Measurements from ENCODE around the gene TMEM30A.
A peak's percentile ranks its signal among the peaks of the same experiment; 100 is the strongest.

The TMEM30A gene

DNA sequence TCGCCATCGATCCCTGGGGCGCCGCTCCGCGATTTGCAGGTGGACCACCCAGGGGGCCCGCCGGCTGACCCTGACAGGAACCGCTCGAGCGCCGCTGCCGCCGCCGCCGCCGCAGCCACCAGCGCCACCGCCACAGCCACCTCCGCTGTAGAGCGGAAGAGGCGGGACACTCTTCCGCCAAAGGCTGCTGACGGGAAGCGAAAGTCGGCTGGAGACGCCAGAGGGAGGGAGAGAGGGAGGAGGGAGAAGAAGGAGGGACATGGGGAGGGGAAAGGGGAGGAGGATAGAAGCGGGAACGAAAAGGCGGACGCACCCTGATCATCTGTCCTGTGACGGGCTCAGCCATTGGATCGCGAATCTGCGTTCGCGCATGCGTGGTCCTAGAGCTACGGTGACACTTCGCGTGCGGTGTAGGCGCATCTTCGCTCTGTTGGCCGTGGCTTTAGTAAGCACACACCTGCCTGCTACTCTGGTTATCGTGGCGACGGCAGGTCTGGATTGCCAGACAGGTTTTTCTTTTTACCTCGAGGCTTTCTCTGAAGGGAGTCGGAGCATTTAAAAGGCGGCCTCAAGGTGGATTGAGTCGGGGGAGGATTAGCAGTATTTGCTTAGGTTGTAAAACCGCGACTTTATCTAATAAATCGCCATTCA is at the start of gene TMEM30A:
TSS of gene TMEM30A (minus strand) at position 161 of the 651 bp plus-strand sequence. CDS start at position 7, 154 bp downstream.
- TF ChIP-seq, protein P1, sequence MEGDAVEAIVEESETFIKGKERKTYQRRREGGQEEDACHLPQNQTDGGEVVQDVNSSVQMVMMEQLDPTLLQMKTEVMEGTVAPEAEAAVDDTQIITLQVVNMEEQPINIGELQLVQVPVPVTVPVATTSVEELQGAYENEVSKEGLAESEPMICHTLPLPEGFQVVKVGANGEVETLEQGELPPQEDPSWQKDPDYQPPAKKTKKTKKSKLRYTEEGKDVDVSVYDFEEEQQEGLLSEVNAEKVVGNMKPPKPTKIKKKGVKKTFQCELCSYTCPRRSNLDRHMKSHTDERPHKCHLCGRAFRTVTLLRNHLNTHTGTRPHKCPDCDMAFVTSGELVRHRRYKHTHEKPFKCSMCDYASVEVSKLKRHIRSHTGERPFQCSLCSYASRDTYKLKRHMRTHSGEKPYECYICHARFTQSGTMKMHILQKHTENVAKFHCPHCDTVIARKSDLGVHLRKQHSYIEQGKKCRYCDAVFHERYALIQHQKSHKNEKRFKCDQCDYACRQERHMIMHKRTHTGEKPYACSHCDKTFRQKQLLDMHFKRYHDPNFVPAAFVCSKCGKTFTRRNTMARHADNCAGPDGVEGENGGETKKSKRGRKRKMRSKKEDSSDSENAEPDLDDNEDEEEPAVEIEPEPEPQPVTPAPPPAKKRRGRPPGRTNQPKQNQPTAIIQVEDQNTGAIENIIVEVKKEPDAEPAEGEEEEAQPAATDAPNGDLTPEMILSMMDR (IDR thresholded peaks at IDR 0.05; ENCODE audit: unreplicated experiment in 3 of 3) = no peak
- no peak within 1 kb of the TSS for H3K27ac Mint-ChIP-seq
- no peak within 1 kb of the TSS for H3K4me3 Mint-ChIP-seq
- no peaks in the 10 kb centered on the region for H3K9me3 Mint-ChIP-seq
- H3K27me3 Mint-ChIP-seq (ENCODE audit: low read depth) = no peaks in the 10 kb centered on the region
- no peaks in the 10 kb centered on the region for H3K36me3 Mint-ChIP-seq (ENCODE audit: low read depth)
- peaks cover 33% of the 10 kb centered on the region for H3K4me1 Mint-ChIP-seq

DNA sequence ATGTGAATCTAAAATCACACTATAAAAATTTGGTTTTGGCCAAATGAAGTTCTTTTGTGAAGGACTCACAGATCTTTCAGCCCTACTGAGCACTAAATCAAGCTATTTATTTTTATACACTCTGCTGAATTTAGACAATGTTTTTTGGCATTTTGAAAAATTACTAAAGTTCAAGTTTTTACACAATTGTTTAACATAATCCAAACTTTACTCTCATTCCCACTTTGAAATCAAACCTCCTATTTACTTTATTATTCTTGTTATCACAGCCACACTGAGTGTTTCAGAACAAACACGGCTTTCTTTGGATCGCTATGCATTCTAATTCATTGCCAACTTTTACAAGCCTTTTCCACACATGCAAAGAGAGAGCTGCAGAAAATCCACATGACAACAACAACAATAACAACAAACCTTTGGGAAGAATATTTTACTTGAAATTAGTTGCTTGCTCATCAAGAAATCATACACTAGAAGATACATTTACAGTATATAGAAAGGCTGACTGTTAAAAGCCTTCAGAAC is 49.1 kb upstream of the TMEM30A start:
- Mint-ChIP-seq H3K4me1 (peaks cover 23% of the 10 kb centered on the region), H3K4me3 (no peak overlapping the region), H3K9me3 (no peaks in the 10 kb centered on the region), H3K36me3 (ENCODE audit: low read depth) (no peaks in the 10 kb centered on the region), H3K27me3 (ENCODE audit: low read depth) (no peaks in the 10 kb centered on the region), H3K27ac (peak overlapping the region in 2 of 3 experiments; percentile 8 to 56)
- TF ChIP-seq, protein P1 (IDR thresholded peaks at IDR 0.05; ENCODE audit: unreplicated experiment in 3 of 3) = no peak

DNA sequence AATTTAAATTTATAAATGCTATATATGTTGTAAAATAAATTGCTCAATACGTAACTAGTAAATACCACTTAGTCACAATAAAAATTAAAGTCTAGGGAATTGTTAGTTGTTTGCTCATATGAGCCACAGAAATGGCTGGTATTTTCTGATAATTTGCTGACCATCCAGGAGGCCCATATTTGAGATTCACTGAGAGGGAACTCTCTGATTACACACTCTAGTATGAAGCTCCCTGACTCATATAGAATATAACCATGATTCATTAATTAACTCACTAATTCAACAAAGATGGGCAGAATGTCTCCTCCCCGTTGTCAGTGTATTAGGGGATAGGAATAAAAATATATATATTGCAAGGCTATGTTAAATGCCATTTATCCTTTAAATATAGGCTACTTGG is 46.6 kb upstream of the TMEM30A start:
- Mint-ChIP-seq H3K4me3 (no peak overlapping the region), H3K4me1 (peaks cover 12% of the 10 kb centered on the region), H3K9me3 (no peaks in the 10 kb centered on the region), H3K27me3 (ENCODE audit: low read depth) (no peaks in the 10 kb centered on the region), H3K36me3 (ENCODE audit: low read depth) (no peaks in the 10 kb centered on the region), H3K27ac (no peak overlapping the region)
- TF ChIP-seq, protein P1 (IDR thresholded peaks at IDR 0.05; ENCODE audit: unreplicated experiment in 3 of 3) = no peak

DNA sequence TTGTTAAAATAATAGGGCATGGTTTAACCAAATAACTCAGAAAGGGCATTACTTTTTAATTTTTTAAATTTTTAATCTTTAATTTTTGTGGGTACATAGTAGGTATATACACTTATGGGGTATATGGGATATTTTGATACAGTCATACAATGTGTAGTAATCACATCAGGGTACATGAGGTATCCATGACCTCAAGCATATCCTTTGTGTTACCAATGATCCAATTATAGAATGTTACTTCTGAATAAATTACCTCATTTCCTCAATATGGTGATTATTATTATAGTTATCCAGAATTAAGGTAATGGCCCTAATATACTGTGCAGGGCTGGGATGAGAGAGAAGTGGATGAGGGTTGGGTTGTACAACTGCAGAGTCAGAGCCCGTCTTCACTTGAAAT is 45.1 kb upstream of the TMEM30A start:
- Mint-ChIP-seq H3K27ac (no peak overlapping the region), H3K36me3 (ENCODE audit: low read depth) (no peaks in the 10 kb centered on the region), H3K4me1 (peaks cover 9% of the 10 kb centered on the region), H3K9me3 (no peaks in the 10 kb centered on the region), H3K27me3 (ENCODE audit: low read depth) (no peaks in the 10 kb centered on the region), H3K4me3 (no peak overlapping the region)
- TF ChIP-seq, protein P1 (IDR thresholded peaks at IDR 0.05; ENCODE audit: unreplicated experiment in 3 of 3) = no peak

DNA sequence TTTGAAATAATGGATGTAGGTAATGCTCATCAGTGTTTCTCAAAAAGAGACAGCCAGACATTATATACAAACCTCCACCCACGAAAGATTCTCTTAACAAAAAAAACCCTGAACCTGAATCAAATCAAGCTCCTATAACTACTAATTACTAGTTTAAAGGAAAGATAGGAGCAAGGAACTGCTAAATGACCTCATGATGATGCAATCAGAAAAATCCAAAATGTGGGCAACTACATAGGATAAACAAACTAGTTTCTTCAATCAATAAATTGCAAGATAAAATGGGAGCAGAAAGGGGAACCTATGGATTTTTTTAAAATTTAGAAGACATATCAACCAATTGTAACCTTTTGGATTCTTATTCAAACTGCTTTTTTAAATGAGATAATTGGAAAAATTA is 43.2 kb upstream of the TMEM30A start:
- TF ChIP-seq, protein P1 (IDR thresholded peaks at IDR 0.05; ENCODE audit: unreplicated experiment in 3 of 3) = no peak
- no peak overlapping the region for H3K4me3 Mint-ChIP-seq

More for the DNA sequence above, 43.2 kb upstream of the TMEM30A start:
- no peaks in the 10 kb centered on the region for H3K9me3 Mint-ChIP-seq
- no peaks in the 10 kb centered on the region for H3K4me1 Mint-ChIP-seq
- no peaks in the 10 kb centered on the region for H3K27me3 Mint-ChIP-seq (ENCODE audit: low read depth)
- H3K36me3 Mint-ChIP-seq (ENCODE audit: low read depth) = no peaks in the 10 kb centered on the region
- H3K27ac Mint-ChIP-seq = no peak overlapping the region
